A549 (cell line): Measurements from ENCODE around the gene SYT6. TPM values are rescaled to one million over a fixed set of nuclear protein-coding genes. Genes with fewer than 3 reads are reported as not detected.

ENCODE experiments used
- ATAC-seq, 2 experiments: fragments of 200-7000 bp in 1 of 2; fragments of >200 bp in 1 of 2; cut with Nextera tagmentation in 1 of 2; cut with Tn5 transposase in 1 of 2; 3 replicates each; pipeline versions ENCODE4 v1.8.0 to v1.9.1; 2018 to 2020; ENCODE audit warnings: mild to moderate bottlenecking in 1 of 2, moderate library complexity in 1 of 2
- CTCF ChIA-PET: fragments of 300-600 bp; sonication (Branson Sonifier 250); formaldehyde crosslinking; extraction: SDS; loops from one replicate; lab custom pipeline; 2021; ENCODE audit warnings: antibody characterized with exemption, inconsistent platforms; lab: Yijun Ruan, JAX
- POLR2A ChIA-PET: fragments of 350-600 bp; formaldehyde crosslinking; extraction: SDS; loops from one replicate; lab custom pipeline; 2021; ENCODE audit warnings: antibody characterized with exemption, inconsistent platforms; lab: Yijun Ruan, JAX
- DNase-seq, 2 experiments: peaks; one replicate each; pipeline versions ENCODE4 v3.0.0 to v3.0.0-alpha.2; 2011 to 2016; ENCODE audit warnings: low read depth in 1 of 2, low spot score in 1 of 2
- FAIRE-seq: peaks from 2 replicates; lab custom pipeline; 2011; peaks lifted over from hg19 to GRCh38; lab: Jason Lieb, UNC
- H3K27ac ChIP-seq, 2 experiments: fragments of >200 bp; sonication (Bioruptor Twin); formaldehyde crosslinking; 3 replicates each; pipeline ENCODE4 v1.5.1; 2016 to 2017
- H3K4me1 ChIP-seq: fragments of >200 bp; sonication (Bioruptor Twin); formaldehyde crosslinking; 3 replicates; pipeline ENCODE4 v1.6.1; 2016
- H3K4me2 ChIP-seq: fragments of >200 bp; sonication (Bioruptor Twin); formaldehyde crosslinking; 3 replicates; pipeline ENCODE4 v1.6.1; 2016
- H3K4me3 ChIP-seq: fragments of >200 bp; sonication (Bioruptor Twin); formaldehyde crosslinking; 3 replicates; pipeline ENCODE4 v1.5.1; 2016
- H3K9me3 ChIP-seq: fragments of >200 bp; sonication (Bioruptor Twin); formaldehyde crosslinking; 3 replicates; pipeline ENCODE4 v1.6.1; 2016
- ATOH8 ChIP-seq: fragments of 250-450 bp; sonication (Bioruptor Pico); IDR thresholded peaks from 2 replicates; pipeline ENCODE4 v1.5.0; 2020; ENCODE audit warnings: low read depth, mild to moderate bottlenecking, moderate library complexity
- BHLHE40 ChIP-seq: IDR thresholded peaks from 2 replicates; pipeline ENCODE4 v1.6.1; 2012; ENCODE audit warnings: low read depth, low read length, inconsistent platforms
- CEBPB ChIP-seq, 2 experiments: fragments of >200 bp in 1 of 2; sonication (Bioruptor Twin) in 1 of 2; formaldehyde crosslinking in 1 of 2; IDR thresholded peaks; 2 replicates each; pipeline ENCODE4 v1.6.1; 2012 to 2016
- CHD2 ChIP-seq: fragments of 150-350 bp; IDR thresholded peaks from 2 replicates; pipeline ENCODE4 v1.6.1; 2014; ENCODE audit warnings: low read length; ENCODE audit not compliant: partially characterized antibody
- CHD4 ChIP-seq: fragments of 200-600 bp; sonication (generic); IDR thresholded peaks from 2 replicates; pipeline ENCODE4 v1.6.1; 2016; ENCODE audit warnings: antibody characterized with exemption, mild to moderate bottlenecking, borderline replicate concordance
- CTCF ChIP-seq: fragments of >200 bp; sonication (Bioruptor Twin); formaldehyde crosslinking; IDR thresholded peaks from 3 replicates; pipeline ENCODE4 v1.5.1; 2016
- ESRRA ChIP-seq: fragments of 150-350 bp; IDR thresholded peaks from 2 replicates; pipeline ENCODE4 v1.6.1; 2014; ENCODE audit warnings: mild to moderate bottlenecking, low read length, borderline replicate concordance
- FOXS1 ChIP-seq: fragments of 250-450 bp; sonication (Bioruptor Pico); IDR thresholded peaks from 2 replicates; pipeline ENCODE4 v1.5.0; 2020; ENCODE audit warnings: mild to moderate bottlenecking, moderate library complexity
- HOXB5 ChIP-seq: fragments of 250-450 bp; sonication (Bioruptor Pico); IDR thresholded peaks from 2 replicates; pipeline ENCODE4 v1.5.0; 2020; ENCODE audit warnings: mild to moderate bottlenecking, moderate library complexity
- MAZ ChIP-seq: fragments of 150-350 bp; IDR thresholded peaks from 2 replicates; pipeline ENCODE4 v1.6.1; 2014; ENCODE audit warnings: antibody characterized with exemption, low read depth, low read length, borderline replicate concordance
- NPAS2 ChIP-seq: fragments of 250-450 bp; sonication (Bioruptor Pico); IDR thresholded peaks from 2 replicates; pipeline ENCODE4 v1.8.0; 2022; ENCODE audit warnings: mild to moderate bottlenecking, moderate library complexity, borderline replicate concordance
- NR3C1 ChIP-seq: fragments of >200 bp; sonication (Bioruptor Twin); formaldehyde crosslinking; IDR thresholded peaks from 3 replicates; pipeline ENCODE4 v1.6.1; 2017
- RAD21 ChIP-seq, 2 experiments: fragments of >200 bp in 1 of 2; sonication (Bioruptor Twin) in 1 of 2; formaldehyde crosslinking in 1 of 2; IDR thresholded peaks in 1 of 2; conservative IDR thresholded peaks in 1 of 2; 2 replicates in 1 of 2; 3 replicates in 1 of 2; pipeline ENCODE4 v1.6.1; 2012 to 2018; ENCODE audit warnings: inconsistent platforms in 1 of 2
- RNF2 ChIP-seq: fragments of 200-600 bp; sonication (generic); IDR thresholded peaks from 2 replicates; pipeline ENCODE4 v1.6.1; 2016; ENCODE audit warnings: low read depth, mild to moderate bottlenecking, antibody characterized with exemption, moderate library complexity, borderline replicate concordance
- USF2 ChIP-seq: fragments of 450-650 bp; IDR thresholded peaks from 2 replicates; pipeline ENCODE4 v1.6.1; 2014; ENCODE audit warnings: antibody characterized with exemption
- ZC3H11A ChIP-seq: fragments of 450-650 bp; IDR thresholded peaks from 2 replicates; pipeline ENCODE4 v1.6.1; 2014; ENCODE audit warnings: antibody characterized with exemption, mild to moderate bottlenecking
- ZSCAN20 ChIP-seq: fragments of 250-450 bp; sonication (Bioruptor Pico); IDR thresholded peaks from 2 replicates; pipeline ENCODE4 v1.8.0; 2022; ENCODE audit warnings: mild to moderate bottlenecking, moderate library complexity
- WGBS: methylation state at CpG from one replicate; pipeline ENCODE4 v1.1.6; 2017; ENCODE audit errors: missing lambda C conversion rate; 5-methylcytosine and 5-hydroxymethylcytosine counted together
- polyA plus RNA-seq, 4 experiments: library from polyadenylated mRNA; depleted of rRNA in 3 of 4; stranded (reverse); fragments of >200 nt; fragmentation: RNase III in 1 of 4; extraction: RNeasy Plus Mini Kit Qiagen cat#74134 plus additional on column Dnase treatment in 1 of 4; gene quantifications; 2 replicates in 3 of 4; 3 replicates in 1 of 4; pipeline ENCODE4 v1.2.3, GENCODE V29; 2011 to 2017

The SYT6 gene
- polyA plus RNA-seq, 2 of the 4 experiments (the other 2 are of a cell fraction) = 0.57 to 1.1 TPM

- ATAC-seq (no peak), DNase-seq (no peak), FAIRE-seq (no peak)
- CTCF ChIA-PET = no interaction called here
- no peak for TF ChIP-seq MAZ
- no peak for TF ChIP-seq RNF2
- no peak for TF ChIP-seq CTCF
- no peak for TF ChIP-seq FOXS1 (CRISPR knock-in tag)
- TF ChIP-seq HOXB5 (CRISPR knock-in tag) = no peak
- no peak for TF ChIP-seq CHD4
- no peak for TF ChIP-seq ATOH8 (CRISPR knock-in tag)
- TF ChIP-seq NPAS2 (CRISPR knock-in tag) = no peak
- no peak for TF ChIP-seq CHD2
- no peak for TF ChIP-seq ESRRA
- TF ChIP-seq BHLHE40 = no peak
- Histone ChIP-seq H3K4me3 (no peak overlapping the region), H3K4me1 (no peaks in the 10 kb centered on the region), H3K4me2 (no peak overlapping the region), H3K9me3 (no peaks in the 10 kb centered on the region), H3K27ac (no peak overlapping the region)
- WGBS = 81% methylated on average over 7 of the region's 10 CpGs
- POLR2A ChIA-PET = no interaction called here
Observed at GRCh38 chr1:114139540-114139939, 14.1 kb downstream of the SYT6 start.

- ATAC-seq (no peak), DNase-seq (no peak), FAIRE-seq (no peak)
- H3K4me2 ChIP-seq = no peak overlapping the region
- ChIA-PET POLR2A (no interaction called here), CTCF (interaction anchor here (1.2 kb wide), 1 partner anchor 45 kb away, joined by 3 read pairs; no protein-coding TSS in a partner anchor)
- H3K27ac ChIP-seq = no peak overlapping the region
- no peak overlapping the region for H3K4me3 ChIP-seq
- H3K9me3 ChIP-seq = no peaks in the 10 kb centered on the region
- no peak for TF ChIP-seq NR3C1
- no peak for TF ChIP-seq CHD2
- TF ChIP-seq CEBPB (IDR thresholded peaks at IDR 0.05) = no peak
- TF ChIP-seq ZC3H11A = no peak
- no peak for TF ChIP-seq RAD21 (conservative IDR thresholded peaks at IDR 0.05 in 1 of 2, IDR thresholded peaks at IDR 0.05 in 1 of 2)
- TF ChIP-seq RNF2 = no peak
- H3K4me1 ChIP-seq = no peaks in the 10 kb centered on the region
- WGBS = 71% methylated on average over 14 of the region's 15 CpGs
Observed at GRCh38 chr1:114137497-114137896, 16.2 kb downstream of the SYT6 start.

- no peak overlapping the region for H3K4me2 ChIP-seq
- H3K9me3 ChIP-seq = no peaks in the 10 kb centered on the region
- FAIRE-seq (no peak), DNase-seq (no peak), ATAC-seq (no peak)
- POLR2A ChIA-PET = no interaction called here
- WGBS = 65% methylated on average over 6 of the region's 7 CpGs
- H3K27ac ChIP-seq = no peak overlapping the region
- TF ChIP-seq USF2 = no peak
- TF ChIP-seq RAD21 (conservative IDR thresholded peaks at IDR 0.05 in 1 of 2, IDR thresholded peaks at IDR 0.05 in 1 of 2) = no peak
- no peak for TF ChIP-seq ZSCAN20
- CTCF ChIA-PET = interaction anchor here (1.1 kb wide), 1 partner anchor 159 kb away, joined by 3 read pairs; no protein-coding TSS in a partner anchor
- no peak overlapping the region for H3K4me3 ChIP-seq
- no peaks in the 10 kb centered on the region for H3K4me1 ChIP-seq
Observed at GRCh38 chr1:114135786-114136185, 17.9 kb downstream of the SYT6 start.
